Aortic smooth muscle cell (primary cell): ENCODE results near the gene NUDT1. TPM values are rescaled to one million over a fixed set of nuclear protein-coding genes. Genes with fewer than 3 reads are reported as not detected.

ENCODE experiments used
- total RNA-seq: library from RNA; depleted of rRNA; stranded (reverse); fragments of >200 nt; gene quantifications from 2 replicates; pipeline ENCODE4 v1.2.3, GENCODE V29; 2014

Gene NUDT1
- 42.5 and 47.0 TPM in 2 replicates for total RNA-seq

GRCh38 chr7:2241580-2242540, at the start of gene NUDT1, which contains the start of gene MRM2:
Gene NUDT1, plus strand, starts transcription at chr7:2242226. Its CDS starts 2,349 bp downstream, at chr7:2244575.
Gene MRM2, minus strand, starts transcription at chr7:2242205. Its CDS starts 36 bp downstream, at chr7:2242169.

GRCh38 chr7:2232766-2233520, 9.1 kb upstream of the NUDT1 start, which contains the start of gene MAD1L1:
Gene MAD1L1, minus strand, starts transcription at chr7:2232945. Its CDS starts 2,812 bp downstream, at chr7:2230133.

Other genes with a start within 250 kb of the NUDT1 start
- gene MAD1L1, start 9.3 kb upstream of the NUDT1 start, total RNA-seq, result 46.9 and 54.4 TPM in 2 replicates
- gene MRM2, start within 50 bp of the NUDT1 start, total RNA-seq, result 11.8 and 15.6 TPM in 2 replicates
- gene SNX8, start 72.2 kb downstream of the NUDT1 start, total RNA-seq, result 18.8 and 20.0 TPM in 2 replicates
- 143 and 180 TPM in 2 replicates for gene EIF3B, start 112.6 kb downstream of the NUDT1 start, total RNA-seq
- gene CHST12, start 161.4 kb downstream of the NUDT1 start, total RNA-seq, result 4.2 and 7.1 TPM in 2 replicates
- not detected in 2 replicates for gene GRIFIN, start 234.2 kb downstream of the NUDT1 start, total RNA-seq